ENCODE measurements around the gene OR51M1.
"Not testable (repeated sequence)": the region's sequence is repeated elsewhere in the genome, so short reads cannot be mapped to it uniquely, and the experiment has no call there.

Gene OR51M1

DNA sequence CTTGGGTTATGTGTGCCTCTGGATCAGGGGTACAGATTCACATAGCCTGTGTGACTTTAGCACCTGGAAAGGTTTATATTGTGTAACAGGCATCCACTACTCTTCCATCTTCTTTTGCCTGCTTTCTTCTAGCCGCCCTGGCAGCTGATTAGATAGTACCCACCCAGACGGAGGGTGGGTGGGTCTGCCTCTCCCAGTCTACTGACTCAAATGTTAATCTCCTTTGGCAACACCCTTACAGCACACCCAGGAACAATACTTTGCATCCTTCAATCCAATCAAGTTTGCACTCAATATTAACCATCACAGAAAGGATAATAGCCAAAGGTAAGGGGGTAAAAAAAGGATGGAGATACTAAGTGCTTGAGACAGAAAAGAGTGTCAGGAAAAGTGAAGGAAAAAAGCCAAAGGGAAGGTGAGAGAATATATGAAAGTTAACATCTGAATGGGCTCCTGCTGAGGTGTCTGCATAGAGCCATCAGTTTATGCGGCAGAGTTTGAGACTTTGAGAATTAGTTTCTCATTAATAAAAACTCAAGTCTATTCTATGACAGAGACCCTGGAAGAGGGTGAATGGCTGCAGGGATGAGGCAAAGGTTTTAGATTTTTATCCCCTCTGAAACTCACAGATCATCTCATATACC is 34.9 kb upstream of the OR51M1 start:
- H3K4me3 ChIP-seq (ENCODE audit: low read depth, low read length) = no peak overlapping the region
- in situ Hi-C loops (cut with HindIII; ENCODE audit: low sequenced_read_pairs) = no loop called here
- no peak for DNase-seq (ENCODE audit: low read depth)
- TF ChIP-seq CTCF (IDR thresholded peaks at IDR 0.05; ENCODE audit: low read depth, low read length, missing control alignments) = no peak

- in situ Hi-C loops (cut with HindIII; ENCODE audit: low sequenced_read_pairs) = no loop called here
- TF ChIP-seq CTCF (IDR thresholded peaks at IDR 0.05; ENCODE audit: low read depth, low read length, missing control alignments) = no peak
- no peak overlapping the region for H3K4me3 ChIP-seq (ENCODE audit: low read depth, low read length)
- DNase-seq (ENCODE audit: low read depth) = no peak
These were observed 34.1 kb upstream of the OR51M1 start for GRCh38 chr11:5349550-5349949.

DNA sequence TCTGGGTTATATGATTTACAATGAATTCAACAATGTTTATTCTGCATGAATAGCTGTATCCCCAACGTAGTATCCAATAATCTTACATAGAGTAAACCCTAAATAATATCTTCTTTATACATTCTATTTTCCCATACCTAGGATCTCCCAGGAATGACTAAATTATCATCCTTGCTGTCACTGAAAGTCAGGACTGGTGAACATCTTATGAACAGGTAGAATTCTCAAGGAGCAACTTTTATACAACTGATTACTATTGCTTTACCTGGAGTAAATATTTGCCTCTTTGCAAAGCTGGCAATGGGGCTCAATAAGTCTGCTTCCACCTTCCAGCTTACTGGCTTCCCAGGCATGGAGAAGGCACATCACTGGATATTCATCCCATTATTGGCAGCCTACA is 32.4 kb upstream of the OR51M1 start, which contains the start of gene OR51B6:
Gene OR51B6 (plus strand): TSS at position 301 of the 400 bp plus-strand sequence. CDS start 0 bp downstream, at position 301.
- in situ Hi-C loops (cut with HindIII; ENCODE audit: low sequenced_read_pairs) = no loop called here
- H3K4me3 ChIP-seq (ENCODE audit: low read depth, low read length) = no peak within 1 kb of the TSS
- no peak for TF ChIP-seq CTCF (IDR thresholded peaks at IDR 0.05; ENCODE audit: low read depth, low read length, missing control alignments)
- DNase-seq (ENCODE audit: low read depth) = no peak

DNA sequence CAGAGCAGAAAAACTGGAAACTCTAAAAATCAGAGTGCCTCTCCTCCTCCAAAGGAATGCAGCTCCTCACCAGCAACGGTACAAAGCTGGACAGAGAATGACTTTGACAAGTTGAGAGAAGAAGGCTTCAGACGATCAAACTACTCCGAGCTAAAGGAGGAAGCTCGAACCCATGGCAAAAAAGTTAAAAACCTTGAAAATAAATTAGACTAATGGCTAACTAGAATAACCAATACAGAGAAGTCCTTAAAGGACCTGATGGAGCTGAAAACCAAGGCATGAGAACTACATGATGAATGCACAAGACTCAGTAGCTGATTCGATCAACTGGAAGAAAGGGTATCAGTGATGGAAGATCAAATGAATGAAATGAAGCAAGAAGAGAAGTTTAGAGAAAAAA is 27.6 kb upstream of the OR51M1 start:
- in situ Hi-C loops (cut with HindIII; ENCODE audit: low sequenced_read_pairs); DNase-seq (ENCODE audit: low read depth); H3K4me3 ChIP-seq (ENCODE audit: low read depth, low read length): not testable (repeated sequence)

GRCh38 chr11:5362017-5362625 is 21.5 kb upstream of the OR51M1 start:
- in situ Hi-C loops (cut with HindIII; ENCODE audit: low sequenced_read_pairs) = no loop called here
- no peak for TF ChIP-seq CTCF (IDR thresholded peaks at IDR 0.05; ENCODE audit: low read depth, low read length, missing control alignments)
- no peak for DNase-seq (ENCODE audit: low read depth)
- H3K4me3 ChIP-seq (ENCODE audit: low read depth, low read length) = no peak overlapping the region

DNA sequence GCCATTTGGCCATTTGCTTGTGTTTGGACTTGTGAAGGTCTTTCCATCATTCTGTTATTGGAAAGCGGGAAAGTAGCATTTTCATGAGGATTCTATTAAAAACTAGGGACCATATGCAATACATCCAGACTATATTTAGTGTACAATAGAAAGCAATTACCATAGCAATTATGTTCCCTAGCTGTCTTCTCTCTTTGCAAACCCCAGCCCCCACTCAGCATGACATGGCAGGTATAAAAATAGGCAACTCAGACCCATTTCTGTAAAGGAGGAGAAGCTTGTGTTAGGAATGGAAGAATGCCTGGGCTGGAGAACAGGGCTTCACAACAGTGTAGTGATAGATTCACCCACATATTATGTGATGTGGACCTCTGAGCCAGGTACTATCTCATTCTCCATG is 19.9 kb upstream of the OR51M1 start:
- H3K4me3 ChIP-seq (ENCODE audit: low read depth, low read length) = no peak overlapping the region
- DNase-seq (ENCODE audit: low read depth) = no peak
- TF ChIP-seq CTCF (IDR thresholded peaks at IDR 0.05; ENCODE audit: low read depth, low read length, missing control alignments) = no peak
- in situ Hi-C loops (cut with HindIII; ENCODE audit: low sequenced_read_pairs) = no loop called here

DNA sequence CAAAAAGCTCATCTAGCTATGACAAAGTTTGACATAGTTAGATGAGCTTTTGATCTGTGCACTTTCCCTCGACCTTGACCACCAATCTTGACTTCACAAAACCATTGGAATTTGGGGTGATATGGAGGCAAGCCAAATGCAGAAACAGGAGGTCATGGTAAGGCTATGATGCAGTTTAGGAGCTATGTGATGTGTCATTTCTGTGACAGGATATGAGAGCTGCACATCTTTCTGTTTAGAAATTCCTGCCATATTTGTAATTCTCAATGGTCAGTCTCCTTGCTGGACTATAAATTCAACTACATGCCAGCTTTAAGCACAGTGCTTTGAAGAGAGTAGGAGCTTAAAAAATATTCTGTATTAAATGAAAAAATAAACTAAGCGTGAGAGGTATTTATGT is 19.4 kb upstream of the OR51M1 start:
- DNase-seq (ENCODE audit: low read depth) = peak; percentile 19
- no peak for TF ChIP-seq CTCF (IDR thresholded peaks at IDR 0.05; ENCODE audit: low read depth, low read length, missing control alignments)
- H3K4me3 ChIP-seq (ENCODE audit: low read depth, low read length) = no peak overlapping the region
- in situ Hi-C loops (cut with HindIII; ENCODE audit: low sequenced_read_pairs) = no loop called here

DNA sequence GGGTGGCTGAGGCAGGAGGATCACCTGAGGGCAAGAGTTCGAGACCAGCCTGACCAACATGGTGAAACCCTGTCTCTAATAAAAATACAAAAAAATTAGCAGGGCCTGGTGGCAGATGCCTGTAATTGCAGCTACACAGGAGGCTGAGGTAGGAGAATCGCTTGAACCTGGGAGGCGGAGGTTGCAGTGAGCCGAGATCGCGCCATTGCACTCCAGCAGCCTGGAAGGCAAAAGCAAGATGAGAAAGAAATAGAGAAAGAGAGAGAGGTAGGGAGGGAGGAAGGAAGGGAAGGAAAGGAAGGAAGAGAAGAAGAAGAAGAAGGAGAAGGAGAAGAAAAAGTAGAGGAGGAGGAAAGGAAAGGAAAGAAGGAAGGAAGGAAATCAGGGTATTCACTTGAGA is 17.2 kb upstream of the OR51M1 start:
- in situ Hi-C loops (cut with HindIII; ENCODE audit: low sequenced_read_pairs); DNase-seq (ENCODE audit: low read depth); H3K4me3 ChIP-seq (ENCODE audit: low read depth, low read length): not testable (repeated sequence)
